ENCODE results near the gene TSPEAR. TPM values are rescaled to one million over a fixed set of nuclear protein-coding genes. Genes with fewer than 3 reads are reported as not detected.

TSPEAR gene
- total RNA-seq, 1 donor, result not detected

DNA sequence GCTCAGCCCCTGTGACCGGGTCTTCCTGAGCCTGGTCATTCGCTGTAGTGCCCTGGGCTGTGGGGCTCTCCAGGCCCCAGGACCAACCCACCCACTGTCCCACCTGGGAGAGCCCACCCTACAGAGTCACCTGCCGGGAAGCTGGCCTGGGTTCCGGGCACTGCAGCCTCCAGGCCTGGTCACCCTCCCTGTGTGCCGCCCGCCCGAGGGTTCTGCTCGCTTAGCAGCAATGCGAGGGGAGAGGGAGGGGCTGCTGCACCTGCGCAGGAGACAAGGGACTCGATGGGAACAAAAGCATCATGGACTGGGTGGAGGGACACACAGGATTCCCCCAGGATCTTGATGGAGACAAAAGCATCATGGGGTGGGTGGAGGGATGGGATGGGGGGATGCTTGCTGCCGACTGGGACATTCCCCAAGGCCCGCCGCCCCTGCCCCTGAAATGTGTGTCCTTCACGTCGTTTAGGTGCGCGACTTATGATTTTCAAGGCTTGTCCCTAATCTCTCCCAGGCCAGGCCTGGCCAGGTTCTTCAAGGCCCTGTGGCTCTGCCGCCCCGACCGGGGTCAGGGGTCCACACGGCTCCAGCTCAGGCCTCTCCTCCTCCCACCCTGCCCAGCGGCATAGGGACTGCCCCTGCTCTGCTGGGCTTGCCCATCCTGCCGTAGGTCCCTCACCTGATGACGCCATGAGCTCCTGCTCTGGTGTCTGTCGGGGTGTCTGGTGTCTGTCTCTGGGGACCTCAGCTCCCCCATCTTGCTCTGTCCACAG lies 97.8 kb downstream of the TSPEAR start:
- Histone ChIP-seq H3K4me1 (ENCODE audit: insufficient read depth, low read length) (no peaks in the 10 kb centered on the region), H3K9me3 (ENCODE audit: low read depth, low read length) (peaks cover 3% of the 10 kb centered on the region), H3K79me2 (ENCODE audit: insufficient read depth, low read length) (no peaks in the 10 kb centered on the region), H3K4me3 (ENCODE audit: insufficient read depth, low read length) (no peak overlapping the region), H3K27me3 (ENCODE audit: insufficient read depth, low read length) (no peaks in the 10 kb centered on the region), H3K27ac (ENCODE audit: low read depth, low read length) (no peak overlapping the region), H2AFZ (ENCODE audit: low read length) (no peak overlapping the region), H4K20me1 (ENCODE audit: insufficient read depth, low read length) (no peaks in the 10 kb centered on the region), H3K4me2 (ENCODE audit: insufficient read depth, low read length) (no peak overlapping the region), H3K36me3 (ENCODE audit: insufficient read depth, low read length) (no peaks in the 10 kb centered on the region)
- TF ChIP-seq, protein P1, sequence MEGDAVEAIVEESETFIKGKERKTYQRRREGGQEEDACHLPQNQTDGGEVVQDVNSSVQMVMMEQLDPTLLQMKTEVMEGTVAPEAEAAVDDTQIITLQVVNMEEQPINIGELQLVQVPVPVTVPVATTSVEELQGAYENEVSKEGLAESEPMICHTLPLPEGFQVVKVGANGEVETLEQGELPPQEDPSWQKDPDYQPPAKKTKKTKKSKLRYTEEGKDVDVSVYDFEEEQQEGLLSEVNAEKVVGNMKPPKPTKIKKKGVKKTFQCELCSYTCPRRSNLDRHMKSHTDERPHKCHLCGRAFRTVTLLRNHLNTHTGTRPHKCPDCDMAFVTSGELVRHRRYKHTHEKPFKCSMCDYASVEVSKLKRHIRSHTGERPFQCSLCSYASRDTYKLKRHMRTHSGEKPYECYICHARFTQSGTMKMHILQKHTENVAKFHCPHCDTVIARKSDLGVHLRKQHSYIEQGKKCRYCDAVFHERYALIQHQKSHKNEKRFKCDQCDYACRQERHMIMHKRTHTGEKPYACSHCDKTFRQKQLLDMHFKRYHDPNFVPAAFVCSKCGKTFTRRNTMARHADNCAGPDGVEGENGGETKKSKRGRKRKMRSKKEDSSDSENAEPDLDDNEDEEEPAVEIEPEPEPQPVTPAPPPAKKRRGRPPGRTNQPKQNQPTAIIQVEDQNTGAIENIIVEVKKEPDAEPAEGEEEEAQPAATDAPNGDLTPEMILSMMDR (IDR thresholded peaks at IDR 0.05; ENCODE audit: extremely low read depth, low read depth, low read length), result no peak
- no peak for DNase-seq (ENCODE audit: insufficient read length, low spot score, missing footprints)

DNA sequence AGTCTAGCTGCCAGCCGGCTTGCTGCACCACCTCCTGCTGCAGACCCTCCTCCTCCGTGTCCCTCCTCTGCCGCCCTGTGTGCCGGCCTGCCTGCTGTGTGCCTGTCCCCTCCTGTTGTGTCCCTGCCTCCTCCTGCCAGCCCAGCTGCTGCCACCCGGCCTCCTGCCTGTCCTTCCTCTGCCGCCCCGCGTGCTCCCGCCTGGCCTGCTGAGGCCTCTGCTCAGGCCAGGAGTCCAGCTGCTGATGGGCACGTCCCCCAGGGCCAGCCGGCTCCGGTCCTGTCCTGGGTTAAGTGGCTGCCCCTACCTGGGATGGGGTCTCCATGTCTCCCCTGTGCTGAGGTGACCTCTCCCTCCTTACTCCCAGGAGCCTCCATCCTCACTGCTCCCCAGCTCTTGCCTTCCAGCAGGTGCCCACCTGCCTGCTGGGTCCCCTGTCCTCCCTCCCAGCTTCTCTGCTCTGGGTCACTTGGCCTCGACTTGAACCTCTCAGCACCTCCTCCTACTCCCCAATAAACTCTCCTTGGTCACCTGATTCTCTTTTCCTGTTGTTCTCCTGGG lies 98.6 kb downstream of the TSPEAR start:
- Histone ChIP-seq H3K4me1 (ENCODE audit: insufficient read depth, low read length) (no peaks in the 10 kb centered on the region), H4K20me1 (ENCODE audit: insufficient read depth, low read length) (no peaks in the 10 kb centered on the region)

DNA sequence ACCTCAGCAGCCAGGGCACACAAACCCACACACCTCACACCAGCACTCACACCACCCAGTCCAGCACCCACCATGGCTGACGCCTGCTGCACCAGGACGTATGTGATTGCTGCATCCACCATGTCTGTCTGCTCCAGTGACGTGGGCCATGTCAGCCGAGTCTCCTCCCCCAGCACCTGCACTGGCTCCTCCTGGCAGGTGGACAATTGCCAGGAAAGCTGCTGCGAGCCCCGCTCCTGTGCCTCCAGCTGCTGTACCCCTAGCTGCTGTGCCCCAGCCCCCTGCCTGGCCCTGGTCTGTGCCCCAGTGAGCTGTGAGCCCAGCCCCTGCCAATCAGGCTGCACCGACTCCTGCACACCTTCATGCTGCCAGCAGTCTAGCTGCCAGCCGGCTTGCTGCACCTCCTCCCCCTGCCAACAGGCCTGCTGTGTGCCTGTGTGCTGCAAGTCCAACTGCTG lies 99.3 kb downstream of the TSPEAR start, which contains the start of gene KRTAP10-8:
Gene KRTAP10-8, plus strand, starts transcription at position 51 of the 458 bp plus-strand sequence. Its CDS starts 22 bp downstream, at position 73.
- peaks cover 3% of the 10 kb centered on the region for H3K9me3 ChIP-seq (ENCODE audit: low read depth, low read length)
- DNase-seq (ENCODE audit: insufficient read length, low spot score, missing footprints), result no peak
- H3K27me3 ChIP-seq (ENCODE audit: insufficient read depth, low read length), result no peaks in the 10 kb centered on the region

More for the DNA sequence above, 98.6 kb downstream of the TSPEAR start:
- Histone ChIP-seq H2AFZ (ENCODE audit: low read length) (no peak overlapping the region), H3K9me3 (ENCODE audit: low read depth, low read length) (peaks cover 3% of the 10 kb centered on the region), H3K4me3 (ENCODE audit: insufficient read depth, low read length) (no peak overlapping the region), H3K27ac (ENCODE audit: low read depth, low read length) (no peak overlapping the region), H3K36me3 (ENCODE audit: insufficient read depth, low read length) (no peaks in the 10 kb centered on the region), H3K79me2 (ENCODE audit: insufficient read depth, low read length) (no peaks in the 10 kb centered on the region), H3K27me3 (ENCODE audit: insufficient read depth, low read length) (no peaks in the 10 kb centered on the region), H3K4me2 (ENCODE audit: insufficient read depth, low read length) (no peak overlapping the region)
- DNase-seq (ENCODE audit: insufficient read length, low spot score, missing footprints), result peak; percentile 22
- TF ChIP-seq, protein P1 (IDR thresholded peaks at IDR 0.05; ENCODE audit: extremely low read depth, low read depth, low read length), result no peak

More for the DNA sequence above, 99.3 kb downstream of the TSPEAR start, which contains the start of gene KRTAP10-8:
- H3K4me2 ChIP-seq (ENCODE audit: insufficient read depth, low read length), result no peak within 1 kb of the TSS
- H2AFZ ChIP-seq (ENCODE audit: low read length), result no peak within 1 kb of the TSS
- no peaks in the 10 kb centered on the region for H3K79me2 ChIP-seq (ENCODE audit: insufficient read depth, low read length)
- no peaks in the 10 kb centered on the region for H3K36me3 ChIP-seq (ENCODE audit: insufficient read depth, low read length)
- no peaks in the 10 kb centered on the region for H3K4me1 ChIP-seq (ENCODE audit: insufficient read depth, low read length)
- no peaks in the 10 kb centered on the region for H4K20me1 ChIP-seq (ENCODE audit: insufficient read depth, low read length)
- H3K27ac ChIP-seq (ENCODE audit: low read depth, low read length), result no peak within 1 kb of the TSS
- no peak within 1 kb of the TSS for H3K4me3 ChIP-seq (ENCODE audit: insufficient read depth, low read length)
- TF ChIP-seq, protein P1 (IDR thresholded peaks at IDR 0.05; ENCODE audit: extremely low read depth, low read depth, low read length), result no peak

Data from osteoblast (primary cell).